SK-N-SH treated with all-trans-retinoic acid at 6 μM for 48 hours (cell line): ENCODE data around the gene RNF144B.

Experiments used
- ARNTL ChIP-seq: fragments of 450-650 bp; formaldehyde crosslinking; IDR thresholded peaks from 2 replicates; pipeline ENCODE4 v1.5.0; 2020; ENCODE audit warnings: low read depth, mild to moderate bottlenecking, moderate library complexity, borderline replicate concordance
- CREB5 ChIP-seq: fragments of 250-450 bp; sonication (Bioruptor Pico); IDR thresholded peaks from 2 replicates; pipeline ENCODE4 v1.5.1; 2020; ENCODE audit warnings: low read depth, mild to moderate bottlenecking, moderate library complexity
- CSDC2 ChIP-seq: fragments of 250-450 bp; sonication (Bioruptor Pico); IDR thresholded peaks from 2 replicates; pipeline ENCODE4 v1.5.0; 2020; ENCODE audit warnings: mild to moderate bottlenecking, moderate library complexity
- GLIS3 ChIP-seq: fragments of 250-450 bp; sonication (Bioruptor Pico); IDR thresholded peaks from 2 replicates; pipeline ENCODE4 v1.5.0; 2020; ENCODE audit warnings: mild to moderate bottlenecking, moderate library complexity
- ISL1 ChIP-seq: fragments of 250-450 bp; sonication (Bioruptor Pico); IDR thresholded peaks from 2 replicates; pipeline ENCODE4 v2.1.2; 2022; ENCODE audit warnings: mild to moderate bottlenecking, moderate library complexity
- PATZ1 ChIP-seq: fragments of 250-450 bp; sonication (Bioruptor Pico); IDR thresholded peaks from 2 replicates; pipeline ENCODE4 v1.8.0; 2020; ENCODE audit warnings: mild to moderate bottlenecking, moderate library complexity, borderline replicate concordance
- TSHZ2 ChIP-seq: fragments of 250-450 bp; sonication (Bioruptor Pico); IDR thresholded peaks from 2 replicates; pipeline ENCODE4 v1.5.0; 2020; ENCODE audit warnings: mild to moderate bottlenecking, moderate library complexity
- ZC3H10 ChIP-seq: fragments of 250-450 bp; sonication (Bioruptor Pico); IDR thresholded peaks from 2 replicates; pipeline ENCODE4 v1.5.1; 2021; ENCODE audit warnings: mild to moderate bottlenecking, moderate library complexity
- ZNF565 ChIP-seq: fragments of 450-650 bp; formaldehyde crosslinking; conservative IDR thresholded peaks from 2 replicates; pipeline ENCODE4 v1.5.0; 2020; ENCODE audit warnings: low read depth, mild to moderate bottlenecking, moderate library complexity

GRCh38 chr6:18380851-18381250 lies 6.3 kb upstream of the RNF144B start:
- TF ChIP-seq ISL1 (CRISPR knock-in tag) (no peak), ZNF565 (CRISPR knock-in tag) (no peak), ARNTL (CRISPR knock-in tag) (no peak), ZC3H10 (CRISPR knock-in tag) (no peak), CREB5 (CRISPR knock-in tag) (no peak), TSHZ2 (CRISPR knock-in tag) (no peak), PATZ1 (CRISPR knock-in tag) (no peak), GLIS3 (CRISPR knock-in tag) (no peak), CSDC2 (CRISPR knock-in tag) (no peak)
